ENCODE data around the gene CEACAM4. TPM values are rescaled to one million over a fixed set of nuclear protein-coding genes. Genes with fewer than 3 reads are reported as not detected.
"Not testable (repeated sequence)": the region's sequence is repeated elsewhere in the genome, so short reads cannot be mapped to it uniquely, and the experiment has no call there.

The CEACAM4 gene
- not detected for total RNA-seq

DNA sequence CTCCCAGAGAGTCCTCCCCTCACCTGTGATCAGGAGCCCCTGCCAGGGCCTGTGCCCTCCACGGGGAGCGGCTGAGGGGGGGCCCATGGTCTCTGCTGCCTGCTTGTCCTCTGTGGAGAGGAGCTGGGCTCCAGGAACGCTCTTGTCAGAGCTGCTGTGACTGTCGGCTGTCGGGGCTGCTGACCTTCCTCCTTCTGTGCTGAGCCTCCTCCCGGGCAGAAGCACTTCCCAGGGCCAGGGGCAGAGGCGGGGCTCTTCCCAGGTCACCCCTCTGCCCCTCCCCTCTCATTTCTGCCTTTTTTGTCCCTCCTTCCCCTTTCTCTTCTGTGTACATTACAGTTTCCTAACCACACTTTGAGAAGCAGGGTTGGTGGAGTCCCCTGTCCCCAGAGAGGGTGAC is at the start of gene CEACAM4:
Gene CEACAM4, minus strand, starts transcription at position 198 of the 400 bp plus-strand sequence. Its CDS starts 111 bp downstream, at position 87.
- no peak within 1 kb of the TSS for H3K27ac Mint-ChIP-seq
- peaks cover 1% of the 10 kb centered on the region for H3K36me3 Mint-ChIP-seq
- H3K4me3 Mint-ChIP-seq: no peak within 1 kb of the TSS
- H3K9me3 Mint-ChIP-seq: peaks cover 4% of the 10 kb centered on the region
- POLR2A ChIA-PET: no interaction called here
- ATAC-seq (ENCODE audit: low read depth) (no peak), DNase-seq (no peak)
- peaks cover 13% of the 10 kb centered on the region for H3K27me3 Mint-ChIP-seq
- no peaks in the 10 kb centered on the region for H3K4me1 Mint-ChIP-seq

DNA sequence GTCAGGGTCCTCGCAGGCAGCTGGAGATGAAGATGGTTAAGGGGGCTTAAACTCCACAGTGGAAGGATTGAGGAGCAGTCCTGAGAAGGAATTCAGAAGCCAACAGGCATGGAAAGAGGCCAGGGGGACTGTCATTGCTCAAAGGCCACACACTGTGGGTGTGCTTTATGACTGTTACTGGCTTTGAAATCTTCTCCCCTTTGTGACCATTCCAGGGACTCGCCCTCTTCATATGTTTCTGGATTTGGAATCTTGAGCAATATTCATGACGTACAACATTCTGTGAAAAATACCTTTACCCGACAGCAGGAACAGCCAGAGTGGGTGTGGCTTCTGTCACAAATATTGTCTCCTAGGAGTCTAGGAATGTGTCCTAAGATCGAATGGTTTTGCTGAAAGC is 44.6 kb upstream of the CEACAM4 start:
- DNase-seq: no peak
- no peak overlapping the region for H3K27ac Mint-ChIP-seq
- H3K9me3 Mint-ChIP-seq: peaks cover 1% of the 10 kb centered on the region
- peaks cover 26% of the 10 kb centered on the region for H3K27me3 Mint-ChIP-seq
- no peaks in the 10 kb centered on the region for H3K4me1 Mint-ChIP-seq
- no peak overlapping the region for H3K4me3 Mint-ChIP-seq
- no peaks in the 10 kb centered on the region for H3K36me3 Mint-ChIP-seq
- ATAC-seq (ENCODE audit: low read depth): no peak
- POLR2A ChIA-PET: no interaction called here

DNA sequence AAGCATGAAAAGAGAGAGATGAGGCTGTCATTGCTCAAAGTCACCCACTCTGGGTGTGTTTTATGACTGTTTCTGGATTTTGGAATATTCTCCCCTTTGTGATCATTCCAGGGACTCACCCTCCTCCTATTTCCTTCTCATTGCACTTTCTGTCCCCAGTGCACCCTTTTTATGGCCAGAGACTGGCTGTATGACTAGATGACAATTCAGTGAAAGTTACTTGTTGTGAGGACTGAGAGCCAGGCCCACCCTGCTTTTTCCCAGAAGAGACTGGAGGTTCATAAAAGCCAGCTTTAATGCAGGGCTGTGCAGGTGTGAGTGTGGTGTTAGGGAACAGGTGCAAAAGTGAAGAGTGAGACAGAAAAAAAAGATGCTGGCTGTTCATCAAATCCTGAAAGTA is 43.9 kb upstream of the CEACAM4 start:
- H3K36me3 Mint-ChIP-seq: no peaks in the 10 kb centered on the region
- no peak overlapping the region for H3K27ac Mint-ChIP-seq
- H3K27me3 Mint-ChIP-seq: peaks cover 21% of the 10 kb centered on the region
- no peak overlapping the region for H3K4me3 Mint-ChIP-seq
- peaks cover 1% of the 10 kb centered on the region for H3K9me3 Mint-ChIP-seq
- no peaks in the 10 kb centered on the region for H3K4me1 Mint-ChIP-seq
- ATAC-seq (ENCODE audit: low read depth) (no peak), DNase-seq (no peak)
- POLR2A ChIA-PET: no interaction called here

DNA sequence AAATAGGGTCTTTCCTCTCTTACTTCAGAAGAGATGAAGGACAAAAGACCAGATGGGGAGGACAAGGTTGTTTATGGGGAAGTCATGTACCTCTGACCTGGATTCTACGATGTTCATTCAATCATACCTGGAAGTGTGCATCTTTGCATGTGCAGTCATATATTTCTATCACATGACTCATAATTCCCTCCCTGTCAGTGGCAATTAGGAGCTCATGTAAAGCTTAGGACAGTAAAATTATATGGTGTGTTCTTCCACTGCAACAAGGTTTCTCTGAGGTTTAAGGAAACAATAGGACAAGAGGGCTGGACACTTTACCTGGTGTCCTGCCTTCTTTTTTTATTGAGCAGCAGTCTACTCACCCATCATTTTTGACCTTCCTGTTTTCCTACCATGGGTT is 41.4 kb upstream of the CEACAM4 start:
- no peaks in the 10 kb centered on the region for H3K4me1 Mint-ChIP-seq
- no peak for ATAC-seq (ENCODE audit: low read depth)
- H3K27me3 Mint-ChIP-seq: peaks cover 11% of the 10 kb centered on the region
- no peak for DNase-seq
- peaks cover 12% of the 10 kb centered on the region for H3K9me3 Mint-ChIP-seq
- no peak overlapping the region for H3K27ac Mint-ChIP-seq
- H3K4me3 Mint-ChIP-seq: no peak overlapping the region
- POLR2A ChIA-PET: no interaction called here
- no peaks in the 10 kb centered on the region for H3K36me3 Mint-ChIP-seq

DNA sequence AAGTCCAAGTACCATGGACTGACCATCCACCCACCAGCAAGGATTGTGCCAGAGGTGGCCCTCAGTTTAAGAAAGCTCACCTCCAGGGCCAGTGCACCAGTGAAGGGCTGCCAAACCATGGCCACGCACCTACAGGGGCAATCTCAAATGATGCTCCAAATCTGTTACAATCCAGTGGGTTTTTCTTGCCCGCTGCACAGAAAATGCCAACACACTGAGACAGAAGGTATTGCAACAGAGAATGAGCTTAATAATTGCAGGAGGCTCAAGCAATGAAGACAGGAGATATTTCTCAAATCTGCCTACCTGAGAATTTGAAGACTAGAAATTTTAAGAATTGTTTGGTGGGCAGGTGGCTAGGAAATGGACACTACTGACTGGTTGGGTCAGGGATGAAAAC is 39.2 kb upstream of the CEACAM4 start:
- ATAC-seq (ENCODE audit: low read depth) (no peak), DNase-seq (no peak)
- Mint-ChIP-seq H3K4me1 (no peaks in the 10 kb centered on the region), H3K27ac (no peak overlapping the region), H3K27me3 (peaks cover 16% of the 10 kb centered on the region), H3K9me3 (peaks cover 16% of the 10 kb centered on the region), H3K4me3 (no peak overlapping the region), H3K36me3 (no peaks in the 10 kb centered on the region)
- POLR2A ChIA-PET: no interaction called here

DNA sequence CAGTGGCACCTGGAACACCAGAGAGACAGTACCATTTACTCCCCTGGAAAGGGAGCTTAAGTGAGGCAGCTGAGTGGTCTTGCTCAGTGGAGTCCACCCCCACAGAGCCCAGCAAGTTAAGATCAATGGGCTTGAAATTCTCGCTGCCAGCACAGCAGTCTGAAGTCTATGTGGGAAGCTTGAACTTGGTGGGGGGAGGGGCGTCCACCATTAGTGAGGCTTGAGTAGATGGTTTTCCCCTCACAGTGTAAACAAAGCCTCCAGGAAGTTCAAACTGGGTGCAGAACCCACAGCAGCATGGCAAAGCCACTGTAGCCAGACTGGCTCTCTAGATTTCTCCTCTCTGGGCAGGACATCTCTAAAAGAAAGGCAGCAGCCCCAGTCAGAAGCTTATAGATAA is 30.3 kb upstream of the CEACAM4 start:
- H3K27ac Mint-ChIP-seq: no peak overlapping the region
- H3K4me1 Mint-ChIP-seq: no peaks in the 10 kb centered on the region
- ATAC-seq (ENCODE audit: low read depth): no peak
- H3K9me3 Mint-ChIP-seq: peaks cover 5% of the 10 kb centered on the region
- peaks cover 49% of the 10 kb centered on the region for H3K27me3 Mint-ChIP-seq
- POLR2A ChIA-PET: no interaction called here
- no peaks in the 10 kb centered on the region for H3K36me3 Mint-ChIP-seq
- no peak for DNase-seq
- H3K4me3 Mint-ChIP-seq: no peak overlapping the region

DNA sequence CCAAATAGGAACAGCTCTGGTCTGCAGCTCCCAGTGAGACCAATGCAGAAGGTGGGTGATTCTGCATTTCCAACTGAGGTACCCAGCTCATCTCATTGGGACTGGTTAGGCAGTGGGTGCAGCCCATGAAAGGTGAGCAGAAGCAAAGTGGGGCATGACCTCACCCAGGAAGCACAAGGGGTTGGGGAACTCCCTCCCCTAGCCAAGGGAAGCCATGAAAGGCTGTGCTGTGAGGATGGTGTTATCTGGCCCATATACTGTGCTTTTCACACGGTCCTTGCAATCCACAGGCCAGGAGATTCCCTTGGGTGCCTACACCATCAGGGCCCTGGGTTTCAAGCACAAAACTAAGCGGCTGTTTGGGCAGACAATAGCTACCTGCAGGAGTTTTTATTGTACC is 29.9 kb upstream of the CEACAM4 start:
- ATAC-seq (ENCODE audit: low read depth); H3K4me3 Mint-ChIP-seq; H3K9me3 Mint-ChIP-seq; H3K27ac Mint-ChIP-seq; POLR2A ChIA-PET; H3K36me3 Mint-ChIP-seq; DNase-seq; H3K4me1 Mint-ChIP-seq: not testable (repeated sequence)
- H3K27me3 Mint-ChIP-seq: peaks cover 47% of the 10 kb centered on the region

DNA sequence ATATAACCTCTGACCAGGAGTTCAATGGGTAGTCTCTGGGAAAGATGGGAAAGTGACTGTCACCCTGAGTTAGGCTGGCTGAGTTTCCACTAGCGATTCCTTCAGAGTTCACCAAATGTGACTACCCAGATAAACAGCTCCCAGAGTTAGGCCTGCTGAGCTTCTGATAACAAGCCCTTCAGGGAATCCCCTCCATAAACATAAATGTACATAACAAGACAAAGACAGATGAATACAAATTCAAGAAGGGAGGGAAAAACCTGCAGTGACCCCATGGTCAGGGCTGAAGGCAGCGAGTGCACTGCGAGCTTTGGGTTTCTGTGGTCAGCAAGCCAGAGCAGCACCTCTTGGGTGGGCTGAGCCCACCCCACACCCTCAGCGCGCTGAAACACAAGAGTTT is 25.4 kb upstream of the CEACAM4 start:
- Mint-ChIP-seq H3K4me1 (no peaks in the 10 kb centered on the region), H3K27me3 (peaks cover 30% of the 10 kb centered on the region), H3K4me3 (no peak overlapping the region), H3K27ac (no peak overlapping the region), H3K9me3 (peaks cover 3% of the 10 kb centered on the region), H3K36me3 (no peaks in the 10 kb centered on the region)
- DNase-seq (no peak), ATAC-seq (ENCODE audit: low read depth) (no peak)
- POLR2A ChIA-PET: no interaction called here

DNA sequence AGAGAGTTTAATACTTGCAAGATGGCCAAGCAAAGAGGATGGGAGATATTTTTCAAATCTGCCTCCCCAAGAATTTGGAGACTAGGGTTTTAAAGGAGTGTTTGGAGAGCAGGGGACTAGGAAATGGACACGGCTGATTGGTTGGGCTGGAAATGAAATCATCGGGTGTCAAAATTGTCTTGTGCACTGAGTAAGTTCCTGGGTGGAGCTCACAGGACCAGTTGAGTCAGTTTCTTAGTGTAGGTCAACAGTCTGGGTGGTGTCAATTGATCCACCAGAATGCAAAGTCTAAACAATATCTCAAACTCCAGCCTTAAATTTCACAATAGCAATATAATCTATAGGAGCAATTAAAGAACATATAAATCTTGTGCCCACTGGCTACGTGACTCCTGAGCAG is 23.0 kb upstream of the CEACAM4 start:
- ATAC-seq (ENCODE audit: low read depth) (no peak), DNase-seq (no peak)
- POLR2A ChIA-PET: no interaction called here
- H3K9me3 Mint-ChIP-seq: peaks cover 3% of the 10 kb centered on the region
- H3K4me1 Mint-ChIP-seq: no peaks in the 10 kb centered on the region
- no peak overlapping the region for H3K4me3 Mint-ChIP-seq
- peaks cover 25% of the 10 kb centered on the region for H3K27me3 Mint-ChIP-seq
- no peaks in the 10 kb centered on the region for H3K36me3 Mint-ChIP-seq
- H3K27ac Mint-ChIP-seq: no peak overlapping the region

DNA sequence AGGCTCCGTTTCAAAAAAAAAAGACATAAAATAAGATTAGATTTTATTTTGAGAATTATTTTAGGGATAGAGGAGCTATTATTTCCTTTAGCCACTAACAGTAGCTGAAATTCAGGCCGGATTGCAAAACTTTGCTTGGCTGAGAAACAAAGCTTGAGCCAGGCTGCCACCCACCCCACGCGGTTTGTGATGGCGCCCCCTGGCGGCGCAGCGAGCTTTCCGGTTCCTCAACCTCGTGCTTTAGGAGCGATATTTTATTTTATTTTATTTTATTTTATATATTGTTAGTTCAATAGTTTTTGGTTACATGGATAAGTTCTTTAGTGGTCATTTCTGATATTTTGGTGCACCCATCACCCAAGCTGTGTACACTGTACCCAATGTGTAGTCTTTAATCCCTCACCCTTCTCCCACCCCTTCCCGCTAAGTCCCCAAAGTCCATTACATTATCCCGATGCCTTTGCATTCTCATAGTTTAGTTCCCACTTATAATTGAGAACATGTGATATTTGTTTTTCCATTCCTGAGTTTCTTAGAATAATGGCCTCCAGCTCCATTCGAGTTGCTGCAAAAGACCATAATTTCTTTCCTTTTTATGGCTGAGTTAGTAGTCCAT is 19.8 kb upstream of the CEACAM4 start:
- no peaks in the 10 kb centered on the region for H3K36me3 Mint-ChIP-seq
- no peaks in the 10 kb centered on the region for H3K9me3 Mint-ChIP-seq
- DNase-seq: peak; percentile 50
- H3K4me1 Mint-ChIP-seq: peaks cover 2% of the 10 kb centered on the region
- ATAC-seq (ENCODE audit: low read depth): no peak
- POLR2A ChIA-PET: no interaction called here
- H3K27ac Mint-ChIP-seq: no peak overlapping the region
- no peak overlapping the region for H3K4me3 Mint-ChIP-seq
- peaks cover 24% of the 10 kb centered on the region for H3K27me3 Mint-ChIP-seq

DNA sequence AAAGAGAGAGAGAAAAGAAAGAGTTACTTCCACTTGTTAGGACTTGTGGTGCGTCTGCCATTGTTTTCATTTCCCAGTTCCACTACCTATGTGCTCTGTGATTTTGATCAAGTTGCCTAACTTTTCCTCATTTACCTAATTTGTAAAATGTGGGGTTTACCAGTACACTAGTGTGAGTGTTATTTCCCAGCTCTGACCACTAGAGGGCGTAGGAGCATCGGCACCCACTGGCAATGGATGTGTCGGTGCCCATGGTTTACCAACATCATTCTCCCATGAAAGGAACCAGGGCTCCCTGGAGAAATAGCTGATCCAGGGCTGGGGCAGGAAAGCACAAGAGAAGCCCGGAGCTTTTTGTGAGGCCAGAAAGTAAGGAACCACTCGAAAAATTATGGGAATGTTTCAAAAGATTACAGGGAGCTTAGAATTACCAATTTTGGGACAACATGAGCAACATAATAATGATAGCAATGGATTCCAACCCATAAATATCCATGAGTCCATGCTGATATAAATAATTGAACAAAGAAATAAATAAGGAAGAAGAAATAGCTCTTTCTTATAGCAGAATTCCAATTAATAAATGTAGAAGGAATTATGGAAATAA is 15.1 kb upstream of the CEACAM4 start:
- POLR2A ChIA-PET: no interaction called here
- Mint-ChIP-seq H3K27ac (no peak overlapping the region), H3K27me3 (peaks cover 5% of the 10 kb centered on the region), H3K4me1 (peaks cover 2% of the 10 kb centered on the region), H3K36me3 (no peaks in the 10 kb centered on the region), H3K9me3 (no peaks in the 10 kb centered on the region), H3K4me3 (no peak overlapping the region)
- ATAC-seq (ENCODE audit: low read depth): peak; percentile 63
- DNase-seq: peak; percentile 49

DNA sequence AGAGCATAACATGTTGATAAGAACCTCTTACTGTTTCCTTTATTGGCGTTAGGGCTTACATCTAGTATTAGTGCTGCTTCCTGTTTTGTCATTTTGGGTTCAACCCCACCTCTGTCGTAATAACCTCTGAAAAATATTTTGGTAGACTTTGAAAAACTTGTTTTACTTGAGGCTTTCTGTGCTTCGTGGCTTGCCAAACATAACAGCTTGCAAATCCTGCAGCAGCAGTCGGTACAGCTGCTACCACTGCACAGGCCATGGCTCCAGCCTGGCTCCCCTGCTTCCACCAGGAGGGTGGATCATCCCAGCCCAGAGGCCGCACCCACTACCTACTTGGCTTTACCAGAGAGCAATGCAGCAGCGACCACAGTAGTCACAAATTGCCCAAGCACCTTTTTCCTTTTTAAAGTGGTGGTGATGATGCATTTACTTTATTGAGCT is 11.8 kb upstream of the CEACAM4 start:
- POLR2A ChIA-PET: no interaction called here
- Mint-ChIP-seq H3K27me3 (peaks cover 16% of the 10 kb centered on the region), H3K36me3 (no peaks in the 10 kb centered on the region), H3K9me3 (no peaks in the 10 kb centered on the region), H3K4me1 (peaks cover 2% of the 10 kb centered on the region), H3K27ac (no peak overlapping the region), H3K4me3 (no peak overlapping the region)
- ATAC-seq (ENCODE audit: low read depth) (no peak), DNase-seq (no peak)

DNA sequence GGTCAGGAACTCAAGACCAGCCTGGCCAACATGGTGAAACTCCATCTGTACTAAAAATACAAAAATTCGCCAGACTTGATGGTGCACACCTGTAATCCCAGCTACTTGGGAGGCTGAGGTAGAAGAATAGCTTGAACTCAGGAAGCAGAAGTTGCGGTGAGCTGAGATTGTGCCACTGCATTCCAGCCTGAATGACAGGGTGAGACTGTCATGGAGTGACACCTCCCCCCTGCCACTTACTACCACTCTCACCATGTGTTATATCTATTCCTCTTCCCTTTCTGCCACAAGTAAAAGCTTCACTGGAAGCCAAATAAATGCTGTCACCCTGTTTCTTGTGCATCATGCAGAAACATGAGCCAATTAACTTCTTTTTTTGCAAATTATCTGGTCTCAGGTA is 10.6 kb upstream of the CEACAM4 start:
- no peak for ATAC-seq (ENCODE audit: low read depth)
- POLR2A ChIA-PET: no interaction called here
- Mint-ChIP-seq H3K4me3 (no peak overlapping the region), H3K36me3 (no peaks in the 10 kb centered on the region), H3K27ac (no peak overlapping the region), H3K27me3 (peaks cover 12% of the 10 kb centered on the region), H3K4me1 (peaks cover 2% of the 10 kb centered on the region), H3K9me3 (no peaks in the 10 kb centered on the region)
- DNase-seq: no peak

DNA sequence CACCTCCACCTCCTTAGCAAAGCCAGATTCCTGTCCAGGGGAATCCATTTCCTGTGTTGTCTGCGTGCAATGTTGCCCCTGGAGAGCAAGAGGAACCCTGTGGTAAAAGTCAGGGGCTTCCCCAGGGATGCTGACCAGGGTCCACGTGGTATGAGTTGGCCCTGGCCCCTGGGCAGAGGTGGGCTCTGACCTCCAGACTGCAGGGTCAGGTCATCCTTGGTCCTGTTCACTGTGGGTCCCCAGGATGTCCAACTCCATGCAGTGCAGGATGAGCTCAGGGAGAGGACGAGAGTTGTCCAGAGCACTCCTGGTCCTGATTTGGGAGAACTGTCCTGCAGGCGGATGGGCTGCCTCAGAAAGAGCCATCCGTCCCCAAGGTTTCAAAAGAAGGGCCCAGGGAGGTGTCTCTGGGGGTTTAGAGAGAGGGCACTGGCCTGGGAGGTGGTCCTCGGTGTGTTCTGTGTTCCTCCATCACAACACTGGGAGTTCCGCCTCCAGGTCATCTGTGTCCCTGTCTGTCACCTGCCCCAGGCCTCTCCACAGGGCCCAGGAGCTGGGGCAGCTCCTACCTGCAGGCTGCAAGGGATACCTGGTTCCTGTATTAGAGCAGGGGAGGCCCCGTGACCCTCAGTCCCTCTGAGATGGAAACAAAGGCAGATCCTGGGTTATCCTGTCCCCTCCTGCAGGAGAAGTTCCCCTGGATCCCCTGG is 1.2 kb upstream of the CEACAM4 start:
- ATAC-seq (ENCODE audit: low read depth): no peak
- no peak overlapping the region for H3K4me3 Mint-ChIP-seq
- peaks cover 4% of the 10 kb centered on the region for H3K9me3 Mint-ChIP-seq
- DNase-seq: no peak
- H3K4me1 Mint-ChIP-seq: no peaks in the 10 kb centered on the region
- peaks cover 9% of the 10 kb centered on the region for H3K27me3 Mint-ChIP-seq
- peaks cover 1% of the 10 kb centered on the region for H3K36me3 Mint-ChIP-seq
- POLR2A ChIA-PET: no interaction called here
- no peak overlapping the region for H3K27ac Mint-ChIP-seq

Measured in activated naive CD8-positive, alpha-beta T cell treated with anti-CD3 and anti-CD28 coated beads, Interleukin-2, amount 10 ng/mL, durations not matched to agents 7 days and 5 days (primary cell).